ENCODE measurements around the gene USP24.

Gene USP24

DNA sequence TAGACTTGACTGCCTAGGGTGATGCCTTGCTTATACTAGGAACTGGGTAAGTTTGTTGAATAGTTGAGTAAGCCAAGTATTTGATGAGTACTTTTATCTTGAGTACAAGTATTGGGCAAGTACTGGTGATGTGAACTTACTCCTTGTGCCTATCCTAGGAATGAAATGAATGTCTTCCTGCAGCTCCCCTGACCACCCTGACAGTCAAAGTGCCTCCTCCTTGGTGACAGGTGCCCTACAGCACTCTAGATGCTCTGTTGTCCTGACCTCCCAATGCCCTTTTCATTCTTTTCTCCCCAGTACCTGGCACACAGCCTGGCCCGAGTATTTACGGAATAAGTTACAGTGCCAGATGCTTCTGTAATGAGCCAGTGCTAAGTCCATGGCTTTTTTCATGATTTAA lies 150.3 kb downstream of the USP24 start:
- no peak for DNase-seq

GRCh38 chr1:55064071-55064581 lies 151.0 kb downstream of the USP24 start:
- DNase-seq = no peak

DNA sequence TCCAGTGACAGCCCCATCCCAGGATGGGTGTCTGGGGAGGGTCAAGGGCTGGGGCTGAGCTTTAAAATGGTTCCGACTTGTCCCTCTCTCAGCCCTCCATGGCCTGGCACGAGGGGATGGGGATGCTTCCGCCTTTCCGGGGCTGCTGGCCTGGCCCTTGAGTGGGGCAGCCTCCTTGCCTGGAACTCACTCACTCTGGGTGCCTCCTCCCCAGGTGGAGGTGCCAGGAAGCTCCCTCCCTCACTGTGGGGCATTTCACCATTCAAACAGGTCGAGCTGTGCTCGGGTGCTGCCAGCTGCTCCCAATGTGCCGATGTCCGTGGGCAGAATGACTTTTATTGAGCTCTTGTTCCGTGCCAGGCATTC lies 151.6 kb downstream of the USP24 start:
- no peak for DNase-seq

DNA sequence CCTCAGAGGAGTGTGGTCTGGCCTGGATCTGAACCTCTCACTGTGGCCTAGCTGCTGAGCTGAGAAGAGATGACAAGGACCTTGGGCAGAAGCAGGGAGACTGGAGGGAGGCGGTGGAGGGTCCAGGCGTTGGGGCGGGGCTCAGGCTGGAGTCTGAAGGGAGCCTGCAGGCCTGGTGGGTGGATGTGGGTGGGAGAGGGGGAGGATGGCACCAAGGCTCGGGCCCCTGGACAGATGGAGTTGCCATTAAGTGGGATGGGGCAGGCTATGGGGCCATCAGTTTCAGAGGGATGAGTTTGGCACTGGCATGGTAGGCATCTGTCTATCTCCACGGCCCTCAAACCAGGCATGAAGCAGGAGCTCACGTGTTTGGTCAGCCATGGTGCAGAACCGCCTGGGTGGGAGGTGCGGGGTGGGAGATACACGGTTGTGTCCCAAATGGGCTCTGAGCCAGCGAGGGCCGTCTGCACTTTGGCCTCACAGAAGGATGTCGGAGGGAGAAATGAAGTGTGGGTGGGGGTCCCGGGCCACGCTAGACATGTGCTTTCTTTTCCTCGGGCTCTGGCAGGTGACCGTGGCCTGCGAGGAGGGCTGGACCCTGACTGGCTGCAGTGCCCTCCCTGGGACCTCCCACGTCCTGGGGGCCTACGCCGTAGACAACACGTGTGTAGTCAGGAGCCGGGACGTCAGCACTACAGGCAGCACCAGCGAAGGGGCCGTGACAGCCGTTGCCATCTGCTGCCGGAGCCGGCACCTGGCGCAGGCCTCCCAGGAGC lies 152.2 kb downstream of the USP24 start:
- no peak for DNase-seq

GRCh38 chr1:55061706-55062321 lies 153.3 kb downstream of the USP24 start:
- DNase-seq = no peak

GRCh38 chr1:55061000-55061705 lies 154.0 kb downstream of the USP24 start:
- DNase-seq = no peak

GRCh38 chr1:55060133-55060999 lies 154.8 kb downstream of the USP24 start:
- DNase-seq = no peak

DNA sequence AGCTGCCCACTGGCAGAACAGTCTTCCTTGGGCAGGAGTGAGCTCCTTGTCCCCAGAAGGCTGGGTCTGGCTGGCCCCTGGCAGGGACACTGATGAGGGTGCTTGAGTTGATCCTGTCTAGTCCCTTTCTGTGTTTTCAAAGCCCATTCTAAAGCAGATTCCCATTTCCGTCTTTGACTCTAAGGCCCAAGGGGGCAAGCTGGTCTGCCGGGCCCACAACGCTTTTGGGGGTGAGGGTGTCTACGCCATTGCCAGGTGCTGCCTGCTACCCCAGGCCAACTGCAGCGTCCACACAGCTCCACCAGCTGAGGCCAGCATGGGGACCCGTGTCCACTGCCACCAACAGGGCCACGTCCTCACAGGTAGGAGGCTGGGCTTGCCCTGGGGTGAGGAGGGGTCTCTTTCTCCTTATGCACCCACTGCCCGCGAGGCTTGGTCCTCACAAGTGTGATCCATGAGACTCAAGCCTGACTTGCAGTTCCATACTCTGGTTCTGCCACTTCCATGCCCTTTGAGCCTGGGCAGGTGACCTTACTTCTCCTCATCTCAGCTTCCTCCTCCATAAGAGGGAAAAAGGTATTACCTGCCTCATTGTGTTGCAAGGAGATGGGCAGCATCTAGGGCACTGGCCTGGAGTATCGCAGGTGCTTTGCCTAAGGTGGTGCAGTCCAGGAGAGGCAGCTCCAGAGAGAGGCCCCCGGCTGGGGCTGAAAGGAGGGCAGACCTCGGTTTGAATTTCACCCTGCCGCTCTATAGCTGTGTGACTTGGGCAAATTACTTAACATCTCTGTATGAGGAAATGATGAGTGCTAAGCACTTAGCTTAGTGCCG lies 155.6 kb downstream of the USP24 start:
- DNase-seq = no peak

DNA sequence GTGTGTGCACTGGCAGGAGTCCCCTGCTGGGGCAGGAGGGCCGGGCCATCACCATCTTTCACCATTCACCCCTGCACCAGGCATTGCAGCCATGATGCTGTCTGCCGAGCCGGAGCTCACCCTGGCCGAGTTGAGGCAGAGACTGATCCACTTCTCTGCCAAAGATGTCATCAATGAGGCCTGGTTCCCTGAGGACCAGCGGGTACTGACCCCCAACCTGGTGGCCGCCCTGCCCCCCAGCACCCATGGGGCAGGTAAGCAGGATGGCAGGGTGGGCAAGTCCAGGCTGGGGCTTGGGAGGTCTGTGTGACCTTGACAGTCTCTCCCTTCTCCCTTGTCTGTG lies 157.2 kb downstream of the USP24 start:
- no peak for DNase-seq

DNA sequence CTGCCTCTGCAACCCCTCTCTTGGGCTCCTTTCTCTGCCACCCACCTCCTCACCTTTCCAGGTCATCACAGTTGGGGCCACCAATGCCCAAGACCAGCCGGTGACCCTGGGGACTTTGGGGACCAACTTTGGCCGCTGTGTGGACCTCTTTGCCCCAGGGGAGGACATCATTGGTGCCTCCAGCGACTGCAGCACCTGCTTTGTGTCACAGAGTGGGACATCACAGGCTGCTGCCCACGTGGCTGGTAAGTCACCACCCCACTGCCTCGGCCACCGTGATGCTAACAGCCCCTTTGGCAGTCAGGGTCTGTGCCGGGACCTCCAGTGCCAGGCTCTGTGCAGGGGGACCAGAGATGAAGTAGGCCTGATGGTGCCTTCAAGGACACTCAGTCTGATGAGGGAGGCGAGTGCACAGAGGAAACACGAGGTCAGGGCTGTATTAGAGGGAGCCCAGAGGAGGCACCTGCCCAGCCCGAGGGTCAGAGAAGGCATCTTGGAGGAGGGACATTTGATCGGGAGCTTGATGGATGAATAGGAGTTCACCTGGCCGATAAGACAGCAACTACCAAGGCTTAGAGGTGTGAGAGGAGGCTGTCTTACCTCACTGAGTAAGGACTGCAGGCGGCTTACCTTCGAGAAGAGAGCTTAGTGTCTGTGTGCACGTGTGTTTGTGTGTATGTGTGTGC lies 157.8 kb downstream of the USP24 start:
- no peak for DNase-seq

DNA sequence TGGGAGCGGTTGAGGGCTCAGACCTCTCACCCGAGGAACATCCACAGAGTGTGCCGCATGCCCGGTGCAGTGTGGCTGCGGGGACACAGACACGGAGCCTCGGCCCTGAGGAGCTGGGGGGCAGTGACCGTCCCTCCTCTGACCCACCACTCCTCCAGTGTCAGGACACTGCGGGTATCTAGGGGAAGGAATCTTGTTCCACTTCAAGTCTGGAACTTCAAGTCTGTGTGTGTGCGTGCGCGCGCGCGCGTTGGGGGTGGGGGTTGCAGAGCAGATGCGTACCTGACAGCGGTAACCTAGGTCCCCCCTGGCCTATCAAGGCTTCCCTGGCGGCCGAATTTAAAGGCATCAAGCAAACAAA lies 158.6 kb downstream of the USP24 start:
- no peak for DNase-seq

DNA sequence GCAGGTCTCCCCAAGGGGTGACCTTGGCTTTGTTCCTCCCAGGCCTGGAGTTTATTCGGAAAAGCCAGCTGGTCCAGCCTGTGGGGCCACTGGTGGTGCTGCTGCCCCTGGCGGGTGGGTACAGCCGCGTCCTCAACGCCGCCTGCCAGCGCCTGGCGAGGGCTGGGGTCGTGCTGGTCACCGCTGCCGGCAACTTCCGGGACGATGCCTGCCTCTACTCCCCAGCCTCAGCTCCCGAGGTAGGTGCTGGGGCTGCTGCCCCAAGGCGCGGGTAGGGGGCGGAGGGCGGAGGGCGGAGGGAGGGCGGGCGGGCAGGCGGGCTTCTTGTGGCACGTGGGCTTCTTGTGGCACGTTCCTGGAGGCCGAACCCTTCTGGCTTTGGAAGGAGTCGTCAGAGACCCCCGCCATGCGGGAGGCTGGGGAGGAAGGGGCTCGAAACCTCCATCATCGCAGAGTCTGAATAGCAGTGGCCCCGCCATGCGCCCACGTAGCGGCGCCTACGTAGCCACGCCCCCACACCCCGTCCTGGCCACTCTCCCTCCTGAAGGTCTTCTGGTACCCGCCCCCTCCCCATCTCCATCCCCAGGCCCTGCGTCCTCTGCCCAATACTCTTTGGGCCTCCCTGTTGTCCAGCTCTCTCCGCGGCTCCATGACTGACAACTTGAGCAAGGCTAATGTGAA lies 159.1 kb downstream of the USP24 start:
- DNase-seq = no peak

- DNase-seq = no peak
These were observed 159.9 kb downstream of the USP24 start for GRCh38 chr1:55055084-55055882.

GRCh38 chr1:55054396-55054795 lies 160.8 kb downstream of the USP24 start:
- no peak for DNase-seq

GRCh38 chr1:55053265-55053954 lies 161.8 kb downstream of the USP24 start:
- no peak for DNase-seq

DNA sequence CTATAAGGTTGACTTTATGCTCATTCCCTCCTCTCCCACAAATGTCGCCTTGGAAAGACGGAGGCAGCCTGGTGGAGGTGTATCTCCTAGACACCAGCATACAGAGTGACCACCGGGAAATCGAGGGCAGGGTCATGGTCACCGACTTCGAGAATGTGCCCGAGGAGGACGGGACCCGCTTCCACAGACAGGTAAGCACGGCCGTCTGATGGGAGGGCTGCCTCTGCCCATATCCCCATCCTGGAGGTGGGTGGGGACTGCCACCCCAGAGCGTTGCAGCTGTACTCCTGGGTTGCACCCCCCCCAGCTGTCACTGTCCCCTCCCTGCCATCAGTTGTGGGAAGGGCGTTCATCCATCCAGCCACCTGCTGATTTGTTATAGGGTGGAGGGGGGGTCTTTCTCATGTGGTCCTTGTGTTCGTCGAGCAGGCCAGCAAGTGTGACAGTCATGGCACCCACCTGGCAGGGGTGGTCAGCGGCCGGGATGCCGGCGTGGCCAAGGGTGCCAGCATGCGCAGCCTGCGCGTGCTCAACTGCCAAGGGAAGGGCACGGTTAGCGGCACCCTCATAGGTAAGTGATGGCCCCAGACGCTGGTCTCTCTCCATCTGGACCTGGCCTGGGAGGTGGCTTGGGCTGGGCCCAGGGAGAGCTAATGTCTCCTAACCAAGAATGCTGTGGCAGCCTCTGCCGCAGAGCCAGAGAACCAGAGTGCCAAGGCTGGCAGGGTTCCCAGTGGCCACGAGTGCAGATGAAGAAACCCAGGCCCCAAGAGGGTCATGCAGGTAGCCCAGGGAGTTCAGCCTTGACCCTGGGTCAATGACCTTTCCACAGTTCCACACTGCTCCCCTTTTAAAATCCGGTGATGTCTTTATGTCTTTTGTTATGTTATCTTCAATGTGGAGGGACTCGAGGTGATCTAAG lies 162.7 kb downstream of the USP24 start:
- no peak for DNase-seq

DNA sequence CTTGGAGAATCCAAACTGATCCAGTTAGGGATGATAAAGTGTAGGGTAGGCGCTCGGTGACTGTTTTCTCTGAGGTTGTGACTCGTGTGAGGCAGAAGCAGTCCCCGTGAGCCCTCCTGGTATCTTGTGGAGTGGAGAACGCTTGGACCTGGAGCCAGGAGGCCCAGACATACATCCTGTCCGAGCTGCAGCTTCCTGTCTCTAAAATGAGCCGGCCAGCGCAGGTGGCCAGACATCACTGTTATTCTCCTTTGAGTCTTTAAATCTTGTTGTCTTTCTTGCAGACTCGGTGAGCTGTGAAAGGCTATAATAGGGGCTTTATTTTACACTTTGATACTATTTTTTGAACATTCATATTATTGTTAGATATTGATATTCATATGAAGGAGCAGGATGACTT lies 163.5 kb downstream of the USP24 start:
- no peak for DNase-seq

DNA sequence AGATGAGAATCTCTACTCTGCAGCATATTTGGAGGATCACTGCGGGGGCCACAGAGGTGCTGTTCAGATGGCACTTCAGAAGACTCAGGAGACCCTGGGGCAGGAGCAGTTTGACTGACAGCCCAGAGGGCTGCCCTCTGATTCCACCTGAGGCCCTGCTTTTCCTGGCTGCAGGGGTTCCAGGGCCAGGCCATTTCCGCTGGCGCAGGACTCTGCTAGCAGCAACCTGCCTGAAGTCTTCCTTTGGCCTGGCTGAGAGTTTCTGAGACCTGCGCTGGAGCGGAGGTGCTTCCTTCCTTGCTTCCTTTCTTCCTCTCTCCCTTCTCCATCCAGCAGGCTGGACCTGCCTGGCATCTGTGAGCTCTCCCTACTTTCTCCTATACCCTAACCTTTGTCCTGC lies 164.0 kb downstream of the USP24 start:
- no peak for DNase-seq

Data from central memory CD4-positive, alpha-beta T cell (primary cell).